Stimulated activated CD4-positive, alpha-beta T cell treated with anti-CD3 and anti-CD28 coated beads, Interleukin-4, amount 100 ng/mL, for 4 hours (primary cell): ENCODE measurements around the gene TMEM212.
"Not testable (repeated sequence)": the region's sequence is repeated elsewhere in the genome, so short reads cannot be mapped to it uniquely, and the experiment has no call there.

Source experiments
- DNase-seq, 2 experiments: peaks; one replicate each; pipeline ENCODE4 v3.0.0-alpha.2; 2020

The TMEM212 gene

DNA sequence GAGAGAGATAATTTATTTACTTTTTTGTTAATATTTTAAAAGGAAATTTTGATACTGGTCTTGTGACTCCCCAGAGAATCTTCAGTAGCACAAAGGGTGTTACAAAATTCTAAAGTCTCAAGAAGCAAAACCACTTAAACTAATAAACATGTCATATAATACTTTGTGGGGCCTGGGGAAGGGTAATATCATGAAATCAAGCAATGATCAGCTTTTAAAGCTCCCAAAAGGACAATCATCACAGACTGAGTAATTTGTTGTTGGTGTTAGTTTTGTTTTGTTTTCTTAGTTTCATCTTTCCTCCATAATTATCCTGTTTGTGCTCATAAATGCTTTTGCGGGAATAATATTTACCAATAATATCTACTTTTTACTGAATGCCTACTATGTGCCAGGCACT is 55.0 kb downstream of the TMEM212 start:
- DNase-seq = no peak

DNA sequence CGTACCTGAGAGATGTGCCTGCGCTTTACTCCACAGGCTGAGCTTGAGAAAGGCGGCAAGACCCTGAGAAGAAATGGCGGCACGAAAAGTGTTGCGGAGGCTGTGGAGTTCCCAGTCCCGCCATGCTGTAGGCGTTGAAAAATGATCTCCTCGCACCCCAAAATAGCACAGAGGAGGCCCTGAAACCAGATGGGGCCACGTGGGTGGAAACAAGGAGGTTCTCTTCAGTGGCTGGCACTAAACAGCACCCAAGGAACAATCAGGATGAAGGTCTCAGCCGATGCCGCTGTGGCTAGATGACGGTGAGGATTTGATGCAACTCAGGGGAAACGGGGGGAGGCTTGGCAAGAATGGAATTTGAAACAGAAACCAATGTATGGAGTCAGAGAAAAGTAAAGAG is 57.3 kb downstream of the TMEM212 start:
- no peak for DNase-seq

DNA sequence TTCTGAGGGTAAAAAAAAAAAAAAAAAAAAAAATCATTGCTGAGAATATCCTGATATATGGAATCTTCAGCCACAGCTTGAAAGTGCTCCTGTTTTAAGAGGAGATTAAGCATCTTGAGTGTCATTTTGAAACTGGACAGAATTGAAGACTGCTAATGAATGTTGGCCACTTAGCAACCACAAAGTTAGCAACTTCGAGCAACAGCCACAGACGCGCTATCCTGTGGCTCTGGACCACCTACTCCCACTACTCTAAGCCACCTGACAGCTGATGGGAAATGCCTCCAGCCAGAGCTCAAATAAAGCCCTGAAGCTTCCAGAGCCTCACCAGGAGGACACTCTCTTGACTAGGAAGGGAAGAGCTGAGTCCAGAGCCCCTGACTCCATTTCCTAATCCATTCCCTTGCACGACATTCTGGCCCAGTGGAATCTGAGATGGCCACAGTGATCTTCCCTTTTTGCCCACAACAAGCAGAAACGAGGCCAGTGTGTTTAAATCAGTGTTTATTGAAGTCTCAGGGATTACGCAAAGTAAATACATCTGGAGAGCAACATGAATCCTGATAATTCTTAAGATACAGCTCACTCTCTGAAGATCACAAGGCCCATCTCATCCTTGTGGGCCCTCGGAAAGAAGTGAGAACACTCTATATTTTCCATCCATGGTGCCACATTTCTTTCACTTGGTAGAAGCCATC is 58.6 kb downstream of the TMEM212 start:
- no peak for DNase-seq

DNA sequence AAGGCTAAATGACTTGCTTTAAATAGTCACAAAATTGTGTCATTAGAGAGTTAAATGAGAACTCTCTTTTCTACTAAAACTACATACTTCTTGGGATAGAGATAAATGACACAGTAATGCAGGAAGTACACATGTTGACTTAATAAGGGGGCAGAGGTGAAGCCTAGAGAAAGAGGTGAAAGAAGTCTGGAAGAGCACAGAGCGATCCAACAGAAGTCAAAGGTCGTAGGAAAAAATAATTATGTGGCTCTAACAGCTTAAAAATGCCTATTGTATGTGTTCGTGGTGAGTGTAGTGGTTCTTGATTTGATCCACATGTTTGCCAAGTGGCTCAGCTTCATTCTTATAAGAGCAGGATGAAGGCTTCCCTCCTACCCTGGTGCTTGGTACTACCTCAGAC is 61.7 kb downstream of the TMEM212 start:
- no peak for DNase-seq

DNA sequence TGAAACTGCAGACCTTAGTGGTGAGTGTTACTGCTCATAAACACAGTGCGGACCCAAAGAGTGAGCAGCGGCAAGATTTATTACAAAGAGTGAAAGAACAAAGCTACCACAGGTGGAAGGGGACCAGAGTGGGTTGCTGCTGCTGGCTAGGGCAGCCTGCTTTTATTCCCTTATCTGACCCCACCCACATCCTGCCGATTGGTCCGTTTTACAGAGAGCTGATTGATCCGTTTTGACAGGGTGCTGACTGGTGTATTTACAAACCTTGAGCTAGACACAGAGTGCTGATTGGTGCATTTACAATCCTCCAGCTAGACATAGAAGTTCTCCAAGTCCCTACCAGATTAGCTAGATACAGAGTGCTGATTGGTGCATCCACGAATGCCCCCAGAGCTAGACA is 63.4 kb downstream of the TMEM212 start:
- DNase-seq = not testable (repeated sequence)

DNA sequence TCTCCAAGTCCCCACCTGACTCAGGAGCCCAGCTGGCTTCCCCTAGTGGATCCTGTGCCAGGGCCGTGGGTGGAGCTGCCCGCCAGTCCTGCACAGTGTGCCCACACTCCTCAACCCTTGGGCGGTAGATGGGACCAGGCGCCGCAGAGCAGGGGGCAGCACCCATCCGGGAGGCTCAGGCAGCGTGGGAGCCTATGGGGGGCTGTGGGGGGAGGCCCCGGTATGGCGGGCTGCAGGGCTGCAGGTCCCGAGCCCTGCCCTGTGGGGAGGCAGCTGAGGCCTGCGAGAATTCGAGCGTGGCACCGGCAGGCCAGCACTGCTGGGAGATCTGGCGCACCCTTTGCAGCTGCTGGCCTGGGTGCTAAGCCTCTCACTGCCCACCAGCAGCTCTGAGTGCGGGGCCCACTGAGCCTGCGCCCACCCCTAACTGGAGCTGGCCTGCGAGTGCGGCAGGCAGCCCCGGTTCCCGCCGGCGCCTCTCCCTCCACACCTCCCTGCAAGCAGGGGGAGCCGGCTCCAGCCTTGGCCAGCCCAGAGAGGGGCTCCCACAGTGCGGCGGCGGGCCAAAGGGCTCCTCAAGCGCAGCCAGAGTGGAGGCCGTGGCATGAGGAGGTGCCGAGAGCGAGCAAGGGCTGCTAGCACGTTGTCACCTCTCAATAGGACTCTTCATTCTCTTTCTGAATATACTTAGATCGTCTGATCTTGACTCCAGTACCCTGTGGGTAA is 64.0 kb downstream of the TMEM212 start:
- DNase-seq = no peak

DNA sequence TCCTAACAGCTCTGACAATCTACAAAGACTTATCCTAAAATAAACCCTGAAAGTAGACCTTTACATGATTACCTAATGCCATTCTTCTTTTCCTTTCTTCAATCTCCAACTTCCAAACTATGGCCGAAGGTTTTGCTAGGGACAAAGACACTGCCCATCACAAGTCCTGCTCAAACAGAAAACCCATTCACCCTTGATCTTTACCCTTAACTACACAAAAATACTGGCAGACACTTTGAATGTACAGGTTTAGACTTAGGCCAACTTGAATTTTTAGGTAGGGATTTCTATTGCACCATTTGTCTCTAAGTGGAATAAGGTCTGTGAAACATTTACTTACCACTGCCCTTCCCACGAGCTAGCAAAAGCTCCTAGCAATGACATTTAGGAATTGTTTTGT is 64.6 kb downstream of the TMEM212 start:
- DNase-seq = no peak

DNA sequence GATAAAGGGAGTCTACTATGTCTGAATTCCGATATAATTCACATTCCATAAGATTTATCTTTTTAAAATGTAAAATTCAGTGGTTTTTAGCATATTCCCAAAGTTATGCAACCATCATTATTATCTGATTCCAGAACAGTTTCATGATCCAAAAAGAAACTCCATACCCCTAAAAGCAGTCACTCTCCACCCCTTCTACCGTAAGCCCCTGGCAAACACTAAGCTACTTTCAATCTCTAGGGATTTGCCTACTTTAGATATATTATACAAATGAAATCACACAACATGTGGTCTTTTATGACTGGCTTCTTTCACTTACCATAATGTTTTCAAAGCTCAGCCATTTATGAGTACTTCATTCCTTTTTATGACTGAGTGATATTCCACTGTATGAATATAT is 65.6 kb downstream of the TMEM212 start:
- DNase-seq = no peak
